Gastroesophageal sphincter (tissue), 3 donors: ENCODE data around the gene ITGAE.

ENCODE experiments used
- CTCF ChIP-seq, 4 experiments: fragments of 200-600 bp in 2 of 4; fragments of 450-650 bp in 2 of 4; sonication (generic) in 1 of 4; IDR thresholded peaks; one replicate each; pipeline ENCODE4 v1.5.1; 2017 to 2019; ENCODE audit warnings: antibody characterized with exemption in 4 of 4, mild to moderate bottlenecking in 2 of 4, moderate library complexity in 2 of 4
- EP300 ChIP-seq: sonication (generic); formaldehyde crosslinking; IDR thresholded peaks from one replicate; pipeline ENCODE4 v1.6.1; 2017; ENCODE audit warnings: antibody characterized with exemption, mild to moderate bottlenecking
- POLR2A ChIP-seq, 2 donors: fragments of 450-650 bp; IDR thresholded peaks; one replicate each; pipeline ENCODE4 v1.6.1; 2017; ENCODE audit warnings: antibody characterized with exemption in 2 of 2, mild to moderate bottlenecking in 2 of 2, moderate library complexity in 1 of 2
- POLR2AphosphoS5 ChIP-seq: sonication (generic); formaldehyde crosslinking; IDR thresholded peaks from one replicate; pipeline ENCODE4 v1.6.1; 2017; ENCODE audit warnings: antibody characterized with exemption

GRCh38 chr17:3678095-3678820 is 122.7 kb downstream of the ITGAE start:
- TF ChIP-seq CTCF (IDR thresholded peaks at IDR 0.05) (no peak), EP300 (no peak), POLR2A (IDR thresholded peaks at IDR 0.05) (no peak), POLR2AphosphoS5 (no peak)
